HG03064 (cell line): Measurements from ENCODE around the gene RFX4.
"Not testable (repeated sequence)": the region's sequence is repeated elsewhere in the genome, so short reads cannot be mapped to it uniquely, and the experiment has no call there.

Experiments used
- ATAC-seq: cut with Tn5 transposase; IDR thresholded peaks from one replicate; pipeline ENCODE4 v1.9.1; 2021; ENCODE audit warnings: low read depth; ENCODE audit not compliant: unreplicated experiment

The RFX4 gene

DNA sequence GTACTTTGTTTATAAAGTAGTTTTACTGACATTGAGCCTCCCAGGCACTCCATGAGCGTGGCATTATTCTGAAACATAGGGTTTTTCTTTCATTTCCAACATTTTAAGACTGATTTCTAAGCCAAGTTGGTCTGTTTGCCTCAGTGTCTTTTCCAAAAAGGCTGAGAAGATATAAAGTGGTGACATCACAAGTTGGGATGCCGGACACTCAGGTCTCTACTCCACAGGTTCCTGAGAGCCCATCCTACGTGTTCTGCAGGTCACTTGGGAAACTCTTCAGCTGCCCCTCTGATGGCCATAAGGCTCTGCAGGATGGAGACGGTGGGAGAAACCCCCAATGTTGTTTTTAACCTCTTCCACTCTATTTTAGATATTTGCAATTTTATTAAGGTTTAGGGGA is 6.0 kb downstream of the RFX4 start:
- ATAC-seq = no peak

DNA sequence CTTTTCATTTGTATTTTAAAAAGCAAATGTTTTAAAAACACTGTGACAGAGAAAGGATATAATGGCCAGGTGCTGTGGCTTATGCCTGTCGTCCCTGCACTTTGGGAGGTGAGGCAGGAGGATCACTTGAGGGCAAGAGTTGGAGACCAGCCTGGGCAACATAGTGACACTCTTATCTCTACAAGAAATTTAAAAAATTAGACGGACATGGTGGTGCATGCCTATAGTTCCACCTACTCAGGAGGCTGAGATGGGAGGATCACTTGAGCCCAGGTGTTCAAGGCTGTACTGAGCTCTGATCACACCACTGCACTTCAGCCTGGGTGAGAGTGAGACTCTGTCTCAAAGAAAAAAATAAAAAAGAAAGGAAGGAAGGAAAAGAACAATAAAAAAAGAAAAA is 7.8 kb downstream of the RFX4 start:
- no peak for ATAC-seq

DNA sequence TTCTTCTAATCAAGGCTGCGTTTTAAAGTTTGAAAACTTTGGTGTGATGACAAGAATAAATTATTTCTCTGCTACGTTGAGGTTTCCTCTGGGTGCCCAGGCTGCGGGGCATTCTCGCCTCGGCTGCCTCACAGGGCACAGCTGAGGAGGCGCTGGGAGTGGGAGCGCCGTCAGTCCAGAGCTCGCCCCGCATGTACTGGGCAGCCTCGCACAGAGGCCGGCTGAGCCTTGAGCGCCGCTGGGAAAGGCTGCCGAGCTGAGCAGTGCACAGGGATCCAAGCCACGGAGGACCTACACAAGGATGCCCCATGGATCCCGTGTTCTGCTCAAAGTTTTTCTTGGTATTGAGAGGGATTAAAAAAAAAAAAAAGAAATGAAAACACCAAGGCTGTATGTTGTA is 11.6 kb downstream of the RFX4 start:
- ATAC-seq = no peak

DNA sequence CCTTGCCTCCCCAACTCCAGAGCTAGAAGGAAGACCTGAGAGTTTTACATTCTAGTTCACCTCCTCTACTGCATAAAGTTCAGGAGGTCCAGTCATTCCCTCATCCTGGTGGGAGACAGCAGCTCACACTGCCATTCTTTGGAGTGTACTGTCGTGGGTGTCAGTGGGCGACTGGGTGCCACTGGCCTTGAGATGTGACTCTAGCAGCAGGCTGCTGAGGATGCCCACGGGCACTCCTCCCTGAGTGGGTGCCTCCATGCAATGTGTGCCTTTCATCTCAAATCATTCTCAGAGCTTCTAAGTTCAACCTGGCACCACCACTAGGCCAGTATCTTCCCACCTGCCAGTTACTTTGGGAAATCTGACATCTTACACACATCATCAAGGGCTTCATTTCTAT is 12.5 kb downstream of the RFX4 start:
- no peak for ATAC-seq

DNA sequence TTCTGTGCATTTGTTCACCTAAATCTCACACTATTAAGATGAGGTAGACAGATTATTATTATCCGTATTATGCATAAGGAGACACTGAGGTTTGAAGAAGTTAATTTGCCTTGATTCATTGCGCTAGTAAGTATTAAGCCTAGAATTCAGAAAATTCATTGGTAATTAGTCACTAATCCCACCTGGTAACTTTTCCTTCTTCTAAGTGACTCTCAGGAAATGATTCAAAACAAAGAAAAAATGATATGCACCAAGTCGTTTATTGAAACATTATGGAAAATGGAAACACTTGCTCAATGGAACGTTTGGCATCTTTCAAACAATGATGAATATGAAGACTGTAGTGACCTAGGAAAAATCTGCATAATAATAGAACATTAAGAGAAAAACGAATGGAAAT is 15.2 kb downstream of the RFX4 start:
- ATAC-seq = no peak

DNA sequence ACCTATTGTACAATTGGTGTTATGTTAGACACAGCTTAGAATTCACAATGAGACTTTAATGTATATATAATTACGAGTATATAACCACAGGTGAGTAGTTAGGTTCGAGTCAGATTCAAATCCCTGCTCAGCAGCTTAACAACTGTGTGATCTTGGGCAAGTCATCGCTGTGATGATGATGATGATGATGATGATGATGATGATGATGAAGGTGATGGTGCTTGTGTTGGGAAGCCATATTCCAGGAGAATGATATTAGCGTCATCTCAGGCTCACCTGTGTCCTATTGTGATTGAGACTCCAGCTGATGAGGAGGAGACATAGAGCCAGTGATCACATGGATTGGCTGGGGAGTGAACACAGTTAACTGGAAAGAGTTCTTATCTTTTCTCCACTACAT is 16.5 kb downstream of the RFX4 start:
- no peak for ATAC-seq

DNA sequence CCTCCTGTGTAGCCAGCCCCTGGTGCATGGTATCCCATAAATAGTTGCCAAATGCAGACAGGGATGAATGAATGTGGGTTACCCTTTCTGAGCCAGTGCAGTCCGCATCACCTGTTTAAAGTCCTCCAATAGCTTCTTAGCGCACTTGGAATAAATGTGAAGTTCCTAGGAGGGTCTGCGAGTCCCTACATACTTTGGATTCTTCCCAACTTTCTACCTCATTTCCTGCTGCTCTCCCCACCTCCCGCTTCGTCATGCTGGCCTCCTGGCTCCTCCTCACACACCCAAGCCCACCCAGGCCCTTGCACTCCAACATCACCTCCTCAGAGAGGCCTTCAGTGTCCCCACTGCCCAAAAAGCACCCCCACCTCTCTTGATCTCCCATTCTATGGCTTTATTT is 17.7 kb downstream of the RFX4 start:
- no peak for ATAC-seq

DNA sequence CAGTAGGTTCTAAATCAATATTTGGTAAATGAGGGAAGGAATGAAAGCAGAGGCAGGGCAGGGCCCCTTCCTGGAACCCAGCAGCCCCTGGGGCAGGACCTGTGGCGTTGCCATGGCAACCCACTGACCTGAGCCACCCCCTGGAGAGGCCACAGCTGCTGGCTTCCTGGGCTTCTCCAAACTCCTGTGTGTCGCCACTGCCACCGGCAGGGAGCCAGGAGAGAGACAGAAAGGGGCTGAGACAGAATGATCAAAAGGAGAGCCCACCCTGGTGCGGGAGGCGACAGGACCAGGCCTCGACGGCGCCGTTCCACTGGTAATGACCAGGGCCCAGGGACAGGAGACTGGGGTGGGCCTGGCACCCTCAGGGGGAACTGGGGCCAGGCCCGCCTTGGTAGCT is 18.2 kb downstream of the RFX4 start:
- no peak for ATAC-seq

DNA sequence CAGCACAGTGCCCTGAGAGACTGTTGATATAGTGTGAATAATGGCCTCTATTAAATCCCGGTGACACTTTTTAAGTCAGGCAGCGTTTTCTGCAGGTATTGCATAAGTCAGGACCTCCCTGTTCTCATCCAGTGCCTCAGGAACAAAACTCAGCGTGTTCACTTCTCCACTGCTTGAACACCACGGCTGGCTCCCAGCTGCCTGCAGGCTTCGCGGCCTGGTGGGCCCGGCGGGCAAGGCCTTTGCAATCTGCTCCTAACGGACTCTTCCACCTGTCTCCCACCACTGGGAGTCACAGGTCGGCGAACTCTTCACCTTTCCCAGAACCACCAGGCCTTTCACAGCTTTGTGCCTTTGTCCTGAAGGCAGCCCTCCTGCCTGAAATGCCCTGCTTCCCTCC is 18.7 kb downstream of the RFX4 start:
- ATAC-seq = no peak

DNA sequence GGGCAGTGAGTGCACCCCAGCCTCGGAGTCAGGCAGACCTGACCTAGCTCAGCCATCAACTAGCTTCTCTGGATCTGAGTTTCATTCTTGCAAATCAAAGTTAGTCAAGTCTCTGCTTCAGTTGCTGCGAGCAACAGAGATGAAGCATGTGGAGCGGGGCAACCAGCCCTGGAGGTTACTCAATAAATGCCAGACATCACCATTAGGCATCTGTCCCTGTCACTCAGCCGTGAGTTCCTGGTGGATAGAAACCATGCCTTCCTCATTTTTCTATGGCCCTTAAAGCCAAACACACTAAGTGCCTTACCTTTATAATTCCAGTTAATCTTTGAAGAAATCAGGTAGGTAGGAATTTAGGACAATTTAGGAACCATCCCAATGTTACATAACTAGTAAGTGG is 19.3 kb downstream of the RFX4 start:
- no peak for ATAC-seq

DNA sequence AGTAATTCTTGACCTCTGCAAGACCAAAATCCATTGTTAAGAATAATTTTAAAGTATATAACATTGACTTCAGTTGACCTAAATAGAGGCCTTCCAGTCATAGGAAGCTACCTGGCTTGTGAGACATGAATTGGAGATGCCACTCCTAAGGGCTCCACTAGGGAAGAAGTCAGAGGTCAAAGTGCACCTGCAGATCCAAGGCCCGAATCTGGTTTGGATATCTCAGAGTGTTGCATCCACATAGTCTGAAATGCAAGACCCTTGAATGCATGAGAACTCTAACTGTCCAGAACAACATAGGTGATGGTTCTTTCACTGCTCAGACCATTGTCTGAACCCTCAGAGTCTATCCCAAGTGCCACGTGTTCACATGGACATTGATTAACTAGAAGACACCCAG is 22.4 kb downstream of the RFX4 start:
- ATAC-seq = no peak

DNA sequence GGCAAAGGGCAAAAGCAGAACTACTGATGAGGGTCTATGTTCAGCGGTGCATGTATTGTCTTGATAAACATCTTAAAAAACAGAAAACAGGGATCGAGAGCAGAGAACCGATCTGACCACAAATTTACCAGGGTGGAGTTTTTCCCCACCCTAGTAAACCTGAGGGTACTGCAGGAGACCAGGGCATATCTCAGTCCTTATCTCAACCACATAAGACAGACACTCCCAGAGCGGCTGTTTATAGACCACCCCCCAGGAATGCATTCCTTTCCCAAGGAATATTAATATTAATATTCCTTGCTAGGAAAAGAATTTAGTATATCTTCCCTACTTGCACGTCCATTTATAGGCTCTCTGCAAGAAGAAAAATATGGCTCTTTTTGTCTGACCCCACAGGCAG is 37.8 kb downstream of the RFX4 start:
- not testable (repeated sequence) for ATAC-seq

DNA sequence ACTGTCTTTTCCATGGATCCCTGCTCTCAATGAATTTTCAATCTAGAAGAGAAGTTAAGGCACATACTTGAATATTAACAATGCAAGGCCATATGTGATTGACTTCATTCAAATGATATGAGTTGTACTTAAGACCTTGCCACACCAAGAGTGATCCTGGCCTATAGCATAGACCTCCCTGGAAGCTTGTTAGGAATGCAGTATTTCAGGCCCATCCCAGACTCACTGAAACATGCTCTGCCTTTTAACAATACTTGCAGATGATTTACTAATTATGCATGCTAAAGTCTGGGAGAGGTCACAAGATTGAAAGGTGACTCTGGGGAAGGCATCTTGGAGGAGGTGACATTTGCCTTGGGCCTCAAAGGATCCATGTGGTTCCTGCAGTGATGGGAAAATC is 43.2 kb downstream of the RFX4 start:
- no peak for ATAC-seq

DNA sequence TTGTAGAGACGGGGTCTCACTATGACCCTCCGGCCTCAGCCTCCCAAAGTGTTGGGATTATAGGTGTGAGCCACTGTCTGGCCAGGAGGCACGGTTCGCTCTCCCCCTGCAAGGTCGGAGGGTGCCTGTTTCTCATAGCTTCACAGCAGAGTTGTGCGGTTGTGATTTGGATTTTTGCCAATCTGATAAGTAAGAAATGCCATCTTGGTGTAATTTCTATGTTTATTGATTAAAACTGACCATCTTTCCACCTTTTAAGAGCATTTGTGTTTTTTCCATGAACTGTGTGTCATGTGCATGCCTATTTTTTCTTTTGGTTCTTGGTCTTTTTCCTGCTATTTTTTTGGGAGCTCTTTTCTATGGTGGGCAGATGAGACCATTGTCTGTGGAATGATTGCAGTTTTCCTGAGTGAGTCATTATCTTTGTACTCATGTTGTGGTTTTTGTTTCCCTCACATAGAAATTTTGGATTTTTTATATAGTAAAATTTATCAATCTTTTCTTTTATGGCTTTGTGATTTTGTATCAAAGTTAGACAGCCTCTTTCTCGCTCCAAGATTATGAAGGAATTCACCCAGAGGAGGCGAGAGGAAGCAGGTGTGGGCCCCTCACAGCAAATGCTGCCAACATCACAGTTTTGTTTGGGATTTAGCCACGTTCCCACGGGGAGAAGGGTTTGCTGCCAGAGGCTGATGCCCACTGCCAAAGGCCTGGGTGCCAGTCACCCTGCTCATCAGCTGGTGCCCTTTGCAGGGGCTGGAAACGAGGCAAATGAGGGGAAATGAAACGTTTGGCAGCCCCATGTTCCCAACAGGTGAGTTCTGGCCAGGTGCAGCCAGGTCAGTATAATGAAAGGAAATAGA is 47.2 kb downstream of the RFX4 start:
- ATAC-seq = no peak

DNA sequence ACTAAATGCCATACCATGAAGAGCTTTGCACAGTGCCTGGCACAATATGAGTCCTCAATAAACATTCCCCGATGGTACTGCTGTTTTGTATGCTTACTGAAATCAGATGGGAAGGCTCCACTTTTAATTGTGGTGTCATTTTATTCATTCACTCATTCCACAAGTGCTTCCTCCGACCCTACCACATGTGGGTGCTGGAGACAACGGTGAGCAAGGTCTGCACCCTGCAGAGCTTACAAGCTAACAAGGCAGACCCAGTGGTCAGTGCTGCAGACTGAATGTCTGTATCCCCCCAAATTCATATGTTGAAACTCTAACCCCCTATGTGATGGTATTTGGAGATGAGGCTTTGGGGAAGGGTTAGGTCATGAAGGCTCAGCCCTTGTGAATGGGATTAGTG is 48.3 kb downstream of the RFX4 start:
- ATAC-seq = no peak

DNA sequence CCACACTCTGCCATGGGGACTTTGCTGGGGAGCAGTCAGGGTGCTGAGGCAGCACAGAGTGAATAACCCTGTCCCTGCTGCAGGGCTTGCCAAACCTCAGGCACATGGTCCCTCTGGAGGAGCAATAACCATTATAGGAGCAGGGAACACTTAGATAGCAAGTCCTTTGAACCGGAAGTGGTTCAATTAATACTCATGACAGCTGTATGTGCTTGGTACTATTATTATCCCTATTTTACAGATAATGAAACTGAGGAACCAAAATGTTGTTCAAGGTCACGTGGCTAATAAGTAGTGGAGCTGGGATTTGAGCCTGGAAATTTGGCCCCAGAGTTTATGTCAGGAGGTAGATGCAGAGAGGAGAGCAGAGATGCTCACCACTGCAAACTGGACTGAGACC is 49.0 kb downstream of the RFX4 start:
- no peak for ATAC-seq

DNA sequence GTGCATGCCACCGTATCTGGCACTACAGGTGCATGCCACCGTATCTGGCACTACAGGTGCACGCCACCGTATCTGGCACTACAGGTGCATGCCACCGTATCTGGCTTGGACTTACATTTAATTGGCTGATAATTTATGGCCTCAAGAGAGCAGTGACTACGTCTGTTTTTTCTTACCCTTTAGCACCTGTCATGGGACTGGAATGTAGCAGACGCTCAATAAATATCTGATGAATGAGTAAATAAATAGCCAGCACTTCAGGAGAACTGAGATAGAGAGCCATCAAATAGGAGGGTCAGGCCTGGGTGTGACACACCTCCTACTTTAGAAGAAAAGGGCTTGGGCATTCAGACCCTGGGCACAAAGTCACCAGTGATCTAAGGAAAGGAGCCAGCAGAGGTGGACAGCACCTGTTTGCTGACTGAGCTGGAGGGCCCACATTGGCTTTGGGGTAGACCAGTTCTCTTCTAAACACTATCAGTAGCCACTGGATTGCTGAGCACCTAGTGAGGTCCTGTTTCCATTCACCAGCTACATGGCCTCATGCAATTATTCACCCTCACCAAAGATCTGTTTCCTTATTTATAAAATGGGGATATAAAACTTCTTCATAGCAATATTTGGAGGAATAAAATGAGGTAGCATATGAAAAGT is 50.1 kb downstream of the RFX4 start:
- no peak for ATAC-seq

DNA sequence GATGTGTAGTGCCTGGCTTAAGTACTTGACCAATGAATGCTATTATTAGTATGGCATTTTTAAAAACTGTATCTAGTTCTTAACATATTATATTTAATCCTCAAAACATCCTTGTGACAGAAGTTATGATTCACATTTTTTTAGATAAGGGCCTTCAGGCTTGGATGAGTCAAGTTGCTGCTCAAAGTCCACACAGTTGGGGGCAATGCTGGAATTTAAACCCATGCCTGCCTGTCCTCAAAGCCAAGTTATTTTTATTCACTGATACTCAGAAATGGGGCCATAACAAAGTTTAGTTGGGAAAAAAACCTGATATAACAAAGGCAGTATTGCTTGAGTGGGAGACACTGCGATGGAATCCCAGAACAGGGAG is 50.6 kb downstream of the RFX4 start:
- ATAC-seq = no peak

DNA sequence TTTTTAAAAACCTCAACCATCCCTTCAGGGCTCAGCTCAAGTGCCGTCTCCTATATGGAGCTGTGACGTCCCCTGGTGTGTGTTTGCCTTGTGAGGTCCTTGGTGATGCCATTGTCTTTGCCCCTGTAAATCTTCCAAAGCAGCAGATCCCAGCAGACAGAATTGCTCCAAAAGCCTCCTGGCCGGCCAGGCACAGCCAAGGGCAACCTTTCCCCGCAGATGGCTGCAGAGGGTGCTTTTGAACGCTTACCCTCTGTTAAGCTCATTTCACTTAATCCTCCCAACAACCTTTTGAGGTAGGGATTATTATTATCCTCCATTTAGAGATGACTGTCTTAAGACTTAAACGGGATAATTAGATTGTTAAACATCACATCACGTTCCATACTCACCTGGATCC is 51.4 kb downstream of the RFX4 start:
- no peak for ATAC-seq

DNA sequence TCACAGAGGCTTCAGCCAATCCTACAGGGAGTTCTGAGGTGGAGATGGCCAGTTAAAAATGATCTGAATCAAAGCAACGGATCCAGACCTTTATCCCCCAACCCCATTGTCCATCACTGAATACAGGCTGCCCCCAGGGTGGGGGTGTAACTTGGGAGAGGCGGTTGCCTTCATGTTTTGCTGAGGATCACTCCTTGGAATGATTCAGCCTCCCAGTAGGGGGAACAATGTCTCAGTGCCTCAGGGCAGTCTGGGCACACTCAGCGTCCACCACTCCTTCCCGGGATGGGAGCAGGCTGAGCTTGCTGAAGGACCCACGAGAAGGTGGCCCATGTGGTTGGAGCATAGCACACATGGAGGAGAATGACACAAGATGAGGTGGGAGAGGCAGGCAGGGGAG is 60.2 kb downstream of the RFX4 start:
- ATAC-seq = no peak

DNA sequence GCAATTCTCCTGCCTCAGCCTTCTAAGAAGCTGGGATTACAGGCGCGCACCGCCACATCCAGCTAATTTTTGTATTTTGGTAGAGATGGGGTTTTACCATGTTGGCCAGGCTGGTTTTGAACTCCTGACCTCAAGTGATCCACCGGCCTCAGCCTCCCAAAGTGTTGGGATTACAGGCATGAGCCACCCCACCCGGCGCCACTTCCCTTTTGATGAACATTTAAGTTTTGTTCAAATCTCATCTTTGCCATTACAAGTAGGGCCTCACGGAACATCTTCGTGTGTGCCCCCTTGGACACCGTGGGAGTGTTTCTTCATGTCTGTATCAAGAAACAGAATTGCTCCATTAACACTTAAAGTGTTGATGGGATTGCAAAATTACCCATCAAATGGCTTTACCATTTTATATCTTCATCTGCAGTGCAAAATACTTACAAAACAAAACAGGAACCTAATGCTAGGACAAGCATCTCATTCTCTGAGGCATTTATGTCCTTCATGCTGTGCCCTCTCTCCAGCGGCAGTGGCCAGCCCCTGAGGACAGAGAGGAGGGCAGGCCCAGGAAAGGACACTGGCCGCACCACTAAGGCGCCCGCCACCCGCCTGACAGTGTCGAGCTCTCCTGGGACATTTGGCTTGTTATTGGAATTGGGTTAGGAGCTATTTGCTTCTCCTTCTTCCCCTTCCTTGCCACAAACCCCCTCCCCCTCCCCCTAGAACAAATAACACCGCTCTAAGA is 61.7 kb downstream of the RFX4 start:
- ATAC-seq = no peak

DNA sequence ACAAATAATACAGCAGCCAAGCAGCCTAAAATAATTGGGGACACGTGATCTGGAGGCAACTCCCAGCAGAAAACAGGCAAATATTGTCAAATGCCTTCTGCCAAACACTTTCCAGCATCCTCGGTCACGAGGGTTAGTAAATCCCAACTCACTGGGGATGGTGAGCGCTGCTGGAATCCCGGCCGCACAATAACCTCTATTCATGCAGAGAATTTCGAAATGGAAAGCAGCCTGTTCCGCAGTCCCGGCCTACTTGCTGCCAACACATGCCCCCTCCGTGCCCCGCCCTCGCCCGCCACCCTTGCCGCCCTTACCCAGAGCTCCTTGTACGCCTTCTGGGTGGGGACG is 62.2 kb downstream of the RFX4 start:
- ATAC-seq = no peak
